ENCODE data around the gene SNED1.

DNA sequence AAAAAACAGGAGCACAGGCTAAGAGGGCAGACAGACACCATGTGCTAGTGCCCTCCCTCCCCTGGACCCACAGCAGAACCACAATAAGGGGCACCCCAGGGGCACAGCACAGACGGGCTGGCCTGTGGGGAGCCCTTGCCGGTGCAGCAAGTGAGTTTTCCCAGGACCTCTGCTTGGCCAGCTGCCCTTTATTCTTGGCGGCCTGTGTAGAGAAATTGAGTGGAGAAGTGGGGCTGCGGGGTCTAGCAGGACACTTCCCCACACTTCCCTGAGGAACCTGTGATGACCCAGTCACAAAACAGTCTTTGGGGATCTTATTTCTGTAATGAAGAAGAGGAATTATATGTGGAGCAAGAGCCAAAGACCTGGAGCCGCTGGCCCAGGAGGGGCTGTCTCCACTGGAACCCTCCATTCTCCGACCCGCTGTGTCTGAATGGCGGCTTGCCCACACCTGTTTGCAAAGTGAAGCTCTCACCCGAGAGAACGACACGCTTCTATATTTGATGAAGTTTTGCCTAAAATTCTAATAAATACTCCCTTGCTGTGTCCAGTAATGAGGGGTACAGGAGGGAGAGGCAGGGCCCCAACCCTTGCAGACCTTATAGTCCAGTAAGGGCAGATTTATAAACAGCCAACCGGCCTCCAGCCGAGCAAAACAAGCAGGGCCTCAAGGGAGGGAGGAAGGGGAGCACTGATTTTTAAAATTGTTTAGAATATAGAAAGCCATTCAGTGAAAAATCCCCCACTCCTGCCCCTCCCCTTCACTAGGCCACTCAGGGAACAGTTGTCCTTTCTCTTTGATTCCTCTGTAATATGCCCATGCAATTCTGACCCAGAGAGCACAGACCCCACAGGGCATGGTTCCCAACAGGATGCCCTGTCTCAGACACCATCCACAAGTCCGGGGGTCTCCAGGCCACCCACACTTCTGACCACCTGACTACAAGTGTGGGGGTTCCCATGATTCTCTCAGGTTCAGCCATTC, 44.7 kb upstream of the SNED1 start:
- TF ChIP-seq, protein P1, sequence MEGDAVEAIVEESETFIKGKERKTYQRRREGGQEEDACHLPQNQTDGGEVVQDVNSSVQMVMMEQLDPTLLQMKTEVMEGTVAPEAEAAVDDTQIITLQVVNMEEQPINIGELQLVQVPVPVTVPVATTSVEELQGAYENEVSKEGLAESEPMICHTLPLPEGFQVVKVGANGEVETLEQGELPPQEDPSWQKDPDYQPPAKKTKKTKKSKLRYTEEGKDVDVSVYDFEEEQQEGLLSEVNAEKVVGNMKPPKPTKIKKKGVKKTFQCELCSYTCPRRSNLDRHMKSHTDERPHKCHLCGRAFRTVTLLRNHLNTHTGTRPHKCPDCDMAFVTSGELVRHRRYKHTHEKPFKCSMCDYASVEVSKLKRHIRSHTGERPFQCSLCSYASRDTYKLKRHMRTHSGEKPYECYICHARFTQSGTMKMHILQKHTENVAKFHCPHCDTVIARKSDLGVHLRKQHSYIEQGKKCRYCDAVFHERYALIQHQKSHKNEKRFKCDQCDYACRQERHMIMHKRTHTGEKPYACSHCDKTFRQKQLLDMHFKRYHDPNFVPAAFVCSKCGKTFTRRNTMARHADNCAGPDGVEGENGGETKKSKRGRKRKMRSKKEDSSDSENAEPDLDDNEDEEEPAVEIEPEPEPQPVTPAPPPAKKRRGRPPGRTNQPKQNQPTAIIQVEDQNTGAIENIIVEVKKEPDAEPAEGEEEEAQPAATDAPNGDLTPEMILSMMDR (IDR thresholded peaks at IDR 0.05), result no peak
- TF ChIP-seq POLR2A (IDR thresholded peaks at IDR 0.05), result no peak
